Endothelial cell of umbilical vein (primary cell): ENCODE results near the gene ITPRID2. TPM values are rescaled to one million over a fixed set of nuclear protein-coding genes. Genes with fewer than 3 reads are reported as not detected.

Source experiments
- BruUV-seq: library from RNA; stranded (reverse); fragments of 400-500 nt; replicated peaks from 2 replicates; lab custom pipeline; 2021; lab: Mats Ljungman, UMichigan
- CTCF ChIA-PET: fragments of 300-600, 350-600 bp; sonication (Branson Sonifier 250); formaldehyde crosslinking; loops from one replicate; lab custom pipeline; 2021; ENCODE audit warnings: antibody characterized with exemption, inconsistent platforms; lab: Charles Lee
- POLR2A ChIA-PET: fragments of 300-600, 350-600 bp; sonication (Branson Sonifier 250); formaldehyde crosslinking; loops from one replicate; lab custom pipeline; 2021; ENCODE audit warnings: antibody characterized with exemption, inconsistent platforms; lab: Charles Lee
- DNase-seq: peaks from one replicate; pipeline ENCODE4 v3.0.0-alpha.2; 2011; ENCODE audit warnings: low read depth, low spot score
- FAIRE-seq: peaks from 2 replicates; lab custom pipeline; 2011; peaks lifted over from hg19 to GRCh38; lab: Jason Lieb, UNC
- H2AFZ ChIP-seq: 2 replicates; pipeline ENCODE4 v1.6.0; 2012; ENCODE audit warnings: low read depth, low read length, control low read depth, inconsistent platforms
- H3K27ac ChIP-seq: 2 replicates; pipeline ENCODE4 v1.5.1; 2011; ENCODE audit warnings: low read depth, mild to moderate bottlenecking, control low read depth, low read length, moderate library complexity; ENCODE audit not compliant: insufficient read depth
- H3K27me3 ChIP-seq, 2 experiments: 2 replicates each; pipeline versions ENCODE4 v1.6.0 to v1.6.1; 2011; ENCODE audit warnings: low read length in 2 of 2, mixed read lengths in 1 of 2; ENCODE audit not compliant: control insufficient read depth in 2 of 2, insufficient read depth in 2 of 2
- H3K36me3 ChIP-seq, 2 experiments: 2 replicates in 1 of 2; 3 replicates in 1 of 2; pipeline ENCODE4 v1.5.1; 2011; ENCODE audit warnings: low read length in 2 of 2, mild to moderate bottlenecking in 1 of 2, moderate library complexity in 1 of 2; ENCODE audit not compliant: control insufficient read depth in 2 of 2, insufficient read depth in 2 of 2; ENCODE audit errors: extremely low read depth in 1 of 2
- H3K4me1 ChIP-seq: 3 replicates; pipeline ENCODE4 v1.5.1; 2011; ENCODE audit warnings: mild to moderate bottlenecking, low read length; ENCODE audit not compliant: control insufficient read depth, insufficient read depth; ENCODE audit errors: extremely low read depth
- H3K4me2 ChIP-seq: 2 replicates; pipeline ENCODE4 v1.6.1; 2011; ENCODE audit warnings: low read length, control low read depth, mixed read lengths; ENCODE audit not compliant: insufficient read depth
- H3K4me3 ChIP-seq, 3 experiments: fragments of 200-600 bp in 1 of 3; sonication (generic), shearing (Covaris generic) in 1 of 3; replicated peaks in 1 of 3; 2 replicates each; pipeline ENCODE4 v1.5.1; 2011 to 2016; ENCODE audit warnings: control low read depth in 3 of 3, low read length in 3 of 3, mild to moderate bottlenecking in 2 of 3, inconsistent platforms in 1 of 3, low read depth in 1 of 3, moderate library complexity in 1 of 3; ENCODE audit not compliant: insufficient read depth in 1 of 3
- H3K79me2 ChIP-seq: 2 replicates; pipeline ENCODE4 v1.6.0; 2012; ENCODE audit warnings: low read length, inconsistent platforms; ENCODE audit not compliant: control insufficient read depth, insufficient read depth
- H3K9ac ChIP-seq: replicated peaks from 2 replicates; pipeline ENCODE3; 2011; ENCODE audit warnings: low read length, control low read depth; ENCODE audit not compliant: insufficient read depth; ENCODE audit errors: extremely low read depth
- H3K9me1 ChIP-seq: replicated peaks from 3 replicates; pipeline ENCODE4 v1.6.0; 2011; ENCODE audit warnings: mild to moderate bottlenecking, low read length; ENCODE audit not compliant: control insufficient read depth, insufficient read depth; ENCODE audit errors: extremely low read depth
- H3K9me3 ChIP-seq: replicated peaks from 2 replicates; pipeline ENCODE4 v1.5.1; 2012; ENCODE audit warnings: low read length, inconsistent platforms; ENCODE audit not compliant: control insufficient read depth, insufficient read depth
- H4K20me1 ChIP-seq: replicated peaks from 2 replicates; pipeline ENCODE3; 2011; ENCODE audit warnings: mild to moderate bottlenecking, low read length; ENCODE audit not compliant: control insufficient read depth, insufficient read depth; ENCODE audit errors: extremely low read depth
- CTCF ChIP-seq, 2 donors: IDR thresholded peaks; 1 replicate in 1 of 2; 2 replicates in 1 of 2; pipeline ENCODE4 v1.5.1; 2011; ENCODE audit warnings: low read length in 2 of 2, mild to moderate bottlenecking in 2 of 2, moderate library complexity in 2 of 2, control low read depth in 1 of 2, inconsistent platforms in 1 of 2, low read depth in 1 of 2; ENCODE audit not compliant: insufficient read depth in 1 of 2; ENCODE audit errors: extremely low read depth in 1 of 2
- EZH2 ChIP-seq: IDR thresholded peaks from 2 replicates; pipeline ENCODE4 v1.6.1; 2012; ENCODE audit warnings: borderline replicate concordance, low read depth, mild to moderate bottlenecking, moderate library complexity, low read length, inconsistent platforms; ENCODE audit not compliant: severe bottlenecking
- FOS ChIP-seq: IDR thresholded peaks from 2 replicates; pipeline ENCODE4 v1.6.1; 2011; ENCODE audit warnings: mild to moderate bottlenecking, low read length, moderate library complexity, borderline replicate concordance; ENCODE audit not compliant: insufficient read depth
- GATA2 ChIP-seq: IDR thresholded peaks from 2 replicates; pipeline ENCODE4 v1.7.0; 2011; ENCODE audit warnings: low read depth, mild to moderate bottlenecking, moderate library complexity, mixed read lengths, low read length; ENCODE audit not compliant: insufficient read length, insufficient read depth
- JUN ChIP-seq: IDR thresholded peaks from 2 replicates; pipeline ENCODE4 v1.6.1; 2011; ENCODE audit warnings: borderline replicate concordance, low read depth; ENCODE audit not compliant: insufficient read length, insufficient read depth
- MAX ChIP-seq: IDR thresholded peaks from 2 replicates; pipeline ENCODE4 v1.6.1; 2011; ENCODE audit not compliant: insufficient read depth, insufficient read length
- MYC ChIP-seq: IDR thresholded peaks from one replicate; pipeline ENCODE4 v1.6.1; 2011; ENCODE audit warnings: mild to moderate bottlenecking, low read depth, low read length
- POLR2A ChIP-seq: IDR thresholded peaks from 2 replicates; pipeline ENCODE4 v1.6.1; 2012; ENCODE audit warnings: low read depth, mild to moderate bottlenecking, control low read depth, low read length
- POLR2AphosphoS5 ChIP-seq: IDR thresholded peaks from 2 replicates; pipeline ENCODE4 v1.6.1; 2012; ENCODE audit warnings: low read depth, mild to moderate bottlenecking, control low read depth, low read length, moderate library complexity; ENCODE audit not compliant: insufficient read depth
- dilution Hi-C: fragments of 300-500 bp; cut with MboI; formaldehyde crosslinking; loops from one replicate; pipeline ENCODE4 v1.15.0; 2019; ENCODE audit warnings: low sequenced_read_pairs; ENCODE audit not compliant: extremely low pct_ligation_motif_present
- intact Hi-C: fragments of 100-400 bp; cut with micrococcal nuclease; formaldehyde crosslinking; loops from one replicate; pipeline ENCODE4 v1.10.0; 2022
- polyA plus RNA-seq, 4 experiments: library from polyadenylated mRNA; depleted of rRNA in 3 of 4; stranded (reverse) in 3 of 4; unstranded in 1 of 4; fragments of >200 nt; gene quantifications; 2 replicates each; pipeline versions ENCODE4 v1.2.1 to v1.2.3, GENCODE V29; 2011 to 2012; ENCODE audit warnings: missing spikeins in 1 of 4
- total RNA-seq: library from RNA; stranded (reverse); gene quantifications from 2 replicates; pipeline ENCODE4 v1.2.3, GENCODE V29; 2021

The ITPRID2 gene
- total and polyA plus RNA-seq, 2 donors (not counting 3 experiments of a cell fraction or from before 2014, with no cell fraction given), result 37.6 to 272 TPM

- FAIRE-seq (no peak), DNase-seq (no peak)
- dilution Hi-C loops (no loop called here), intact Hi-C loops (no loop called here)
- Histone ChIP-seq H2AFZ (no peak overlapping the region), H3K79me2 (no peaks in the 10 kb centered on the region), H3K27me3 (no peaks in the 10 kb centered on the region), H3K9ac (no peak overlapping the region), H3K4me1 (peaks cover 4% of the 10 kb centered on the region), H3K4me3 (no peak overlapping the region), H3K36me3 (no peaks in the 10 kb centered on the region), H3K9me1 (no peaks in the 10 kb centered on the region), H3K27ac (no peak overlapping the region), H3K4me2 (no peak overlapping the region), H4K20me1 (no peaks in the 10 kb centered on the region), H3K9me3 (no peaks in the 10 kb centered on the region)
- no peak for TF ChIP-seq MAX
- TF ChIP-seq MYC, result no peak
- TF ChIP-seq JUN, result no peak
- TF ChIP-seq POLR2A, result no peak
- TF ChIP-seq POLR2AphosphoS5, result no peak
- TF ChIP-seq CTCF (IDR thresholded peaks at IDR 0.05; ENCODE audit: extremely low read depth in 1 of 2, insufficient read depth in 1 of 2, low read depth in 1 of 2, low read length in 2 of 2), result no peak
- TF ChIP-seq EZH2, result no peak
- no peak for TF ChIP-seq GATA2
- no peak for TF ChIP-seq FOS
- BruUV-seq, result no TSS peak
- CTCF ChIA-PET, result interaction anchor here (1.4 kb wide), 1 partner anchor 33 kb away, joined by 3 read pairs; no protein-coding TSS in a partner anchor
- POLR2A ChIA-PET, result no interaction called here
Measured at GRCh38 chr2:181846399-181847197, 44.9 kb upstream of the ITPRID2 start.
